Activated naive CD8-positive, alpha-beta T cell treated with anti-CD3 and anti-CD28 coated beads, Interleukin-2, amount 50 U/mL, for 16 hours (primary cell): ENCODE results near the gene CD200R1L.

ENCODE experiments used
- DNase-seq: peaks from one replicate; pipeline ENCODE4 v3.0.0-alpha.2; 2020; ENCODE audit warnings: low read depth, low spot score

CD200R1L gene

DNA sequence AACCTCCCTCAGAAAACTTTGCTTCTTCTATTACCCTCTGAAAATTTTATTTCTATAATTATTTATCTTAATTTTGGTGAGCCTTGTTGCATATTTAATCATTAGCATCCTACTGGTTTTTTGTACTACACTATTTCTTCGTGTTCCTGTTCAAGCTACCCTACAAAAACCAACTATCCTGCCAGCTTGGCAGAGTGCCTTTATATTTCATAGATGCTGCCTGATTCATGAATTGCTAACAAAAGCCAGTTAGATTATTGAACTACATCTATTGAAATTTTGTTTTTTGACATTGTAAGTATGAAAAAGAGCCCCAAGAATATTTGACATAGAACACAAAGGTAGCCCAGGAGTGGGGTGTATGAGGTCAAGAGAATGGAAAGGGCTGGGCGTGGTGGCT is 78.9 kb downstream of the CD200R1L start:
- no peak for DNase-seq

DNA sequence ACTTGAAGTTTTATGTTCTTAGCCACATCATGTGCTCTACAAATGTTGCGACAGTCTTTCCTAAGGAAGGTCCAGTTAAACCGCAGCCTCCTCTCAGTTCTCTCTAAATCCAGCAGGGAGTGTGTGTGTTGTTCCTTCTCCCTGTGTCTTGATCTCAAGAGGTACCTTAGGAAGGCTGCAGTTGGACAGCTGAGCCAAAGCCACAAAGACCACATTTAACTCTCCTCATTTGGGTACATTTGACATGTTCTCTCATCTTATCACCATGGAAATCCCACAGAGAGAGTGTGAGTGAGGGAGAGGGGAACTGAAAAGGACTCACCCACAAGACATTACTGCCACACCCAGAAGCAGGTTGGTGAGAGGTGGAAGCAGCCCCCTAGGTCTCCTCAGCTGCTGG is 79.5 kb downstream of the CD200R1L start:
- DNase-seq: no peak
